ENCODE measurements around the gene KLHDC7A.
"Not testable (repeated sequence)": the region's sequence is repeated elsewhere in the genome, so short reads cannot be mapped to it uniquely, and the experiment has no call there.

The KLHDC7A gene

GRCh38 chr1:18480315-18481189 is at the start of gene KLHDC7A:
Gene KLHDC7A (plus strand): TSS chr1:18480930. CDS start chr1:18480982, 52 bp downstream.
- DNase-seq (ENCODE audit: low read depth in 2 of 2, low spot score in 1 of 2) = no peak

- no peak for DNase-seq (ENCODE audit: low read depth in 2 of 2, low spot score in 1 of 2)
These were observed 46.7 kb upstream of the KLHDC7A start for GRCh38 chr1:18434041-18434440.

GRCh38 chr1:18440385-18441226 is 40.1 kb upstream of the KLHDC7A start:
- DNase-seq (ENCODE audit: low read depth in 2 of 2, low spot score in 1 of 2) = no peak

GRCh38 chr1:18443587-18444520 is 36.9 kb upstream of the KLHDC7A start:
- DNase-seq (ENCODE audit: low read depth in 2 of 2, low spot score in 1 of 2) = no peak

GRCh38 chr1:18444563-18444962 is 36.2 kb upstream of the KLHDC7A start:
- no peak for DNase-seq (ENCODE audit: low read depth in 2 of 2, low spot score in 1 of 2)

- DNase-seq (ENCODE audit: low read depth in 2 of 2, low spot score in 1 of 2) = no peak
These were observed 34.0 kb upstream of the KLHDC7A start for GRCh38 chr1:18446751-18447150.

- no peak for DNase-seq (ENCODE audit: low read depth in 2 of 2, low spot score in 1 of 2)
These were observed 33.1 kb upstream of the KLHDC7A start for GRCh38 chr1:18447509-18448220.

- DNase-seq (ENCODE audit: low read depth in 2 of 2, low spot score in 1 of 2) = no peak
These were observed 31.8 kb upstream of the KLHDC7A start for GRCh38 chr1:18448889-18449288.

GRCh38 chr1:18452550-18452949 is 28.2 kb upstream of the KLHDC7A start:
- no peak for DNase-seq (ENCODE audit: low read depth in 2 of 2, low spot score in 1 of 2)

GRCh38 chr1:18458133-18459092 is 22.3 kb upstream of the KLHDC7A start:
- DNase-seq (ENCODE audit: low read depth in 2 of 2, low spot score in 1 of 2) = no peak

- no peak for DNase-seq (ENCODE audit: low read depth in 2 of 2, low spot score in 1 of 2)
These were observed 19.1 kb upstream of the KLHDC7A start for GRCh38 chr1:18461656-18462055.

GRCh38 chr1:18462517-18462916 is 18.2 kb upstream of the KLHDC7A start:
- not testable (repeated sequence) for DNase-seq (ENCODE audit: low read depth in 2 of 2, low spot score in 1 of 2)

- no peak for DNase-seq (ENCODE audit: low read depth in 2 of 2, low spot score in 1 of 2)
These were observed 17.7 kb upstream of the KLHDC7A start for GRCh38 chr1:18463063-18463462.

GRCh38 chr1:18463984-18464664 is 16.6 kb upstream of the KLHDC7A start:
- DNase-seq (ENCODE audit: low read depth in 2 of 2, low spot score in 1 of 2) = no peak

GRCh38 chr1:18464665-18465050 is 16.1 kb upstream of the KLHDC7A start:
- no peak for DNase-seq (ENCODE audit: low read depth in 2 of 2, low spot score in 1 of 2)

GRCh38 chr1:18466676-18467075 is 14.1 kb upstream of the KLHDC7A start:
- DNase-seq (ENCODE audit: low read depth in 2 of 2, low spot score in 1 of 2) = no peak

- no peak for DNase-seq (ENCODE audit: low read depth in 2 of 2, low spot score in 1 of 2)
These were observed 12.2 kb upstream of the KLHDC7A start for GRCh38 chr1:18468570-18468969.

GRCh38 chr1:18469514-18469913 is 11.2 kb upstream of the KLHDC7A start:
- DNase-seq (ENCODE audit: low read depth in 2 of 2, low spot score in 1 of 2) = no peak

All from stimulated activated CD8-positive, alpha-beta memory T cell treated with anti-CD3 and anti-CD28 coated beads, Interleukin-4, amount 100 ng/mL, for 4 hours (primary cell).